Esophagus muscularis mucosa (tissue), 4 donors: ENCODE measurements around the gene YY1.

Source experiments
- CTCF ChIP-seq, 3 experiments: fragments of 200-600 bp in 2 of 3; fragments of 450-650 bp in 1 of 3; sonication (generic) in 2 of 3; IDR thresholded peaks; one replicate each; pipeline ENCODE4 v1.5.1; 2017 to 2019; ENCODE audit warnings: antibody characterized with exemption in 3 of 3, mild to moderate bottlenecking in 2 of 3, moderate library complexity in 1 of 3
- EP300 ChIP-seq: sonication (generic); formaldehyde crosslinking; IDR thresholded peaks from one replicate; pipeline ENCODE4 v1.6.1; 2017; ENCODE audit warnings: antibody characterized with exemption
- POLR2A ChIP-seq: fragments of 450-650 bp; IDR thresholded peaks from one replicate; pipeline ENCODE4 v1.6.1; 2017; ENCODE audit warnings: antibody characterized with exemption, moderate library complexity, mild to moderate bottlenecking, low read depth
- POLR2AphosphoS5 ChIP-seq, 2 donors: sonication (generic); formaldehyde crosslinking; IDR thresholded peaks; one replicate each; pipeline ENCODE4 v1.6.1; 2017; ENCODE audit warnings: antibody characterized with exemption in 2 of 2

GRCh38 chr14:100239211-100239839 lies 381 bp downstream of the YY1 start:
- TF ChIP-seq CTCF (IDR thresholded peaks at IDR 0.05) (no peak), POLR2A (no peak), POLR2AphosphoS5 (IDR thresholded peaks at IDR 0.05) (no peak), EP300 (no peak)
